BJ (cell line): ENCODE data around the gene GJC2. TPM values are rescaled to one million over a fixed set of nuclear protein-coding genes. Genes with fewer than 3 reads are reported as not detected.
A peak's percentile ranks its signal among the peaks of the same experiment; 100 is the strongest.

Experiments used
- CTCF ChIA-PET: fragments of 350-600 bp; formaldehyde crosslinking; extraction: SDS; loops from one replicate; lab custom pipeline; 2021; ENCODE audit warnings: antibody characterized with exemption, inconsistent platforms; lab: Yijun Ruan, JAX
- POLR2A ChIA-PET: fragments of 300-600 bp; sonication (Branson Sonifier 250); formaldehyde crosslinking; extraction: SDS; loops from one replicate; lab custom pipeline; 2021; ENCODE audit warnings: antibody characterized with exemption; lab: Charles Lee
- DNase-seq: peaks from one replicate; pipeline ENCODE4 v3.0.0-alpha.2; 2011; ENCODE audit warnings: low read depth
- H3K27me3 ChIP-seq: 2 replicates; pipeline ENCODE4 v1.6.0; 2011; ENCODE audit warnings: low read length; ENCODE audit not compliant: control insufficient read depth, insufficient read depth
- H3K36me3 ChIP-seq: 2 replicates; pipeline ENCODE4 v1.5.1; 2011; ENCODE audit warnings: low read length; ENCODE audit not compliant: control insufficient read depth, insufficient read depth
- H3K4me3 ChIP-seq: 2 replicates; pipeline ENCODE4 v1.5.1; 2011; ENCODE audit warnings: low read depth, mild to moderate bottlenecking, control low read depth, low read length
- CTCF ChIP-seq: IDR thresholded peaks from 2 replicates; pipeline ENCODE4 v1.5.1; 2011; ENCODE audit warnings: low read depth, mild to moderate bottlenecking, control low read depth, inconsistent platforms, low read length, moderate library complexity; ENCODE audit not compliant: insufficient read depth
- polyA plus RNA-seq: library from polyadenylated mRNA; depleted of rRNA; stranded (reverse); fragments of >200 nt; gene quantifications from 2 replicates; pipeline ENCODE4 v1.2.3, GENCODE V29; 2011

Gene GJC2
- polyA plus RNA-seq, 1 experiment: 0.92 TPM

GRCh38 chr1:228102791-228103620, 46.7 kb upstream of the GJC2 start, which contains the start of gene C1orf35:
Gene C1orf35 (minus strand): TSS chr1:228103325. CDS start chr1:228103227, 98 bp downstream.
- H3K36me3 ChIP-seq: peaks cover 31% of the 10 kb centered on the region
- CTCF ChIA-PET: no interaction called here
- POLR2A ChIA-PET: no interaction called here

GRCh38 chr1:228104526-228105269, 45.0 kb upstream of the GJC2 start:
- no peak for TF ChIP-seq CTCF
- CTCF ChIA-PET: interaction anchor here (0.9 to 2.2 kb wide), 2 partner anchors 14 to 105 kb away, joined by 3 to 5 read pairs; no protein-coding TSS in a partner anchor
- no peak for DNase-seq

More at GRCh38 chr1:228102791-228103620, 46.7 kb upstream of the GJC2 start, which contains the start of gene C1orf35:
- Histone ChIP-seq H3K4me3 (peak within 1 kb of the TSS; percentile 97), H3K27me3 (no peaks in the 10 kb centered on the region)
- TF ChIP-seq CTCF: no peak
- DNase-seq: peak; percentile 39

GRCh38 chr1:228105270-228105995, 44.3 kb upstream of the GJC2 start:
- no peak for TF ChIP-seq CTCF
- Histone ChIP-seq H3K36me3 (peaks cover 16% of the 10 kb centered on the region), H3K27me3 (no peaks in the 10 kb centered on the region), H3K4me3 (no peak overlapping the region)
- ChIA-PET CTCF (interaction anchor here (0.9 to 2.2 kb wide), 2 partner anchors 15 to 106 kb away, joined by 3 to 5 read pairs; no protein-coding TSS in a partner anchor), POLR2A (no interaction called here)
- DNase-seq: no peak

More at GRCh38 chr1:228104526-228105269, 45.0 kb upstream of the GJC2 start:
- Histone ChIP-seq H3K36me3 (peaks cover 19% of the 10 kb centered on the region), H3K4me3 (no peak overlapping the region), H3K27me3 (no peaks in the 10 kb centered on the region)
- POLR2A ChIA-PET: no interaction called here

- DNase-seq: no peak
These were observed 43.5 kb upstream of the GJC2 start for GRCh38 chr1:228105996-228106799.

More at GRCh38 chr1:228105996-228106799, 43.5 kb upstream of the GJC2 start:
- POLR2A ChIA-PET: no interaction called here
- Histone ChIP-seq H3K36me3 (peaks cover 13% of the 10 kb centered on the region), H3K4me3 (no peak overlapping the region), H3K27me3 (no peaks in the 10 kb centered on the region)
- no peak for TF ChIP-seq CTCF
- CTCF ChIA-PET: interaction anchor here (1.0 to 2.2 kb wide), 2 partner anchors 16 to 19 kb away, joined by 3 to 5 read pairs; no protein-coding TSS in a partner anchor
